CD4-positive, alpha-beta T cell treated with Interferon gamma for 1 hour (primary cell): Measurements from ENCODE around the gene ZACN.

Experiments
- DNase-seq: peaks from one replicate; pipeline ENCODE4 v3.0.0-alpha.2; 2020

Gene ZACN

DNA sequence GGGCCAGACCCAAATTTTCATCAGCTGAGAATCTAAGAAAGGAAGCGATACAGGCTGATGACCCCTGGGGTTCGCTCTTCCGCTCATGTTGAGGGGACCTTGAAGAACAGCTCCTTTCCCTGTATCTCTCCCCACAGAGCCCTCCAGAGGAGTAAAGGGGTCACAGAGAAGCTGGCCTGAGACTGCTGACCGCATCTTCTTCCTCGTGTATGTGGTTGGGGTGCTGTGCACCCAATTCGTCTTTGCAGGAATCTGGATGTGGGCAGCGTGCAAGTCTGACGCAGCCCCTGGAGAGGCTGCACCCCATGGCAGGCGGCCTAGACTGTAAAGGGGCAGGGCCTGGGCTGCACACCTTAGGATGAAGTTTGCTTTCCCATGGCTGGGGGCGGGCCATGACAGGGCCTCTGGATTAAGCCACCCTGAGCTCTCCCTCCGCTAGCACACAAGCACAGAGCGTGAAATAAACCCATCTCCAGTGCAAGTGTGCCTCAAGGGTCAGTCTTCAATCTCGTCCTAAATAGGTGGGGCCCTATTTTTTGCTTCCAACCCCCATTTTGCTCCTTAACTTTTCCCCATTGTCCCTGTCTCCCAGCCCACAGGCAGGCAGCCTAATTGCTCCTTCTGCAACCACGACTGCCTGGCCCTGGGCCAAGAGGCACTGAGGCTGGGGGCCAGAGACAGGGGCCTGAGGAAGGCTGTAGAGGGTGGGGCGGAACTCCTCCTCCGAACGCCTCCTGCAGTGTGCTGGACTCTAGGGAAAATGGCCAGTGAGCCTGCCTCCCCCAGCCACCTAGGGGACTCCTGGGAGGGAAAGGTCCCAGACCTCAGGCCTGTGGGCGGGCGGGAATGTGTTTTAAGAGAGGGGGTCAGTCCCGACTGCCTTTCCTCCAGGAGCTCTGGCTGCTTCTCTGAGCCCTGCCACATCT is 3.6 kb downstream of the ZACN start:
- no peak for DNase-seq

DNA sequence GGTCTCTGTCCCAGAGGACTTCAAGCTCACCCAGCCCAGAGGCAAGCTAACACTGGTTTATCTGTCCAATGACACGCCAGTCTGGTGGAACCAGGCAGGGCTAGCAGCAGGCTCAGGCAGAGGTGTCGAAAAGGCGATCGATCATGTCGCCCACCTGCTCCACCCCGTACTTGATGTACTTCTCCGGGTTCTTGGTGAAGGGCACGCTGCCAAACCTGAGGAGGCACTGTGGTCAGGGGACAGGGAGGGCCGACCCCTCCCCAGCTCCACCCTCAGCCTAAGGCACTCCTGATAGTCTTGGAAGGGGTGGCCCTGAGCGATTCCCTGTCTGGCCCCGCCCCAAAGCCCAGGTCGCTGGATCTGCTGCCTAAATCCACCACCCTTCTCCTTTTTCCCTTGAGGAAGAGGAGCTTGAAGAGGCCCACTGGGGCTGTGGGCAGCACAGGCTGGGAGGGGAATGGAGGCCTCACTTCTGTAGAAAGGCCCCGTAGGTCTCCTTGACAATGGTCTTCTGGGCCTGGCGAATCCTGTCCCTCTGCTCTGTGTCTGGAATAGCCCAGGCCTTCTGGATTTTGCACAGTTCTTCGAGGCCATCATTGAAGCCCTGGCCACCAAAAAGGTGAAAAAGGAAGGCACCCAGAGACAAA is 4.7 kb downstream of the ZACN start:
- no peak for DNase-seq

DNA sequence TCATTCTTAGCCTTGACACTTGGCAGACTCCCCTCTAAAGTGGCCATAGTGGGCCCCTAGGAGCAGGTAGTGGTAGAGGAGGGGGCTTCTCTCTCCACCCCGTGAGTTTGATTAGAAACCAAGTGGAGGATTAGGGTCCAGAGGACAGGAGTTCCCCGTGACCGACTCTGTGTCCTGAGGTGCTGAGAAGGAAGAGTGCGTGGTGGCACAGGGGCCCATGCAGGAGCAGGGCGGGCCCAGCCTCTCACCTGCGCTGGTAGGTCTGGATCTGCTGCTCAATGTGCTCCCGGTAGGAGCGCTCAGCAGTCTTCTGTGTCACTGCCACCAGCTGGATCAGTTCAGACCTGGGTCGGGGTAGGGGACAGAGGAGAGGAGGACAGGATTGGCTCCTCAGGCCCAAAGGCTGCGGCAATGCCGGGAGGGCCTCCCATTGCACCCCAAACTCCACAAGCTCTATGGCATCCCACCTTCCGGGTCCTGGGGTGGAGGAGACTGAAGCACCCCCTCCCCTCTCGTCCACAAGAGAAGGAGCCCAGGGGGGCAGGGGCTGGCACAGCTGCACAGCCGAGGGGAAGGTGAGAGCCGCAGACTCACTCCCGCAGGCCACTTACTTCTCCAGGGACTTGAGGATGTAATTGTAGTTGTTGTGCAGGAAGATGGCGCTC is 6.2 kb downstream of the ZACN start:
- no peak for DNase-seq

DNA sequence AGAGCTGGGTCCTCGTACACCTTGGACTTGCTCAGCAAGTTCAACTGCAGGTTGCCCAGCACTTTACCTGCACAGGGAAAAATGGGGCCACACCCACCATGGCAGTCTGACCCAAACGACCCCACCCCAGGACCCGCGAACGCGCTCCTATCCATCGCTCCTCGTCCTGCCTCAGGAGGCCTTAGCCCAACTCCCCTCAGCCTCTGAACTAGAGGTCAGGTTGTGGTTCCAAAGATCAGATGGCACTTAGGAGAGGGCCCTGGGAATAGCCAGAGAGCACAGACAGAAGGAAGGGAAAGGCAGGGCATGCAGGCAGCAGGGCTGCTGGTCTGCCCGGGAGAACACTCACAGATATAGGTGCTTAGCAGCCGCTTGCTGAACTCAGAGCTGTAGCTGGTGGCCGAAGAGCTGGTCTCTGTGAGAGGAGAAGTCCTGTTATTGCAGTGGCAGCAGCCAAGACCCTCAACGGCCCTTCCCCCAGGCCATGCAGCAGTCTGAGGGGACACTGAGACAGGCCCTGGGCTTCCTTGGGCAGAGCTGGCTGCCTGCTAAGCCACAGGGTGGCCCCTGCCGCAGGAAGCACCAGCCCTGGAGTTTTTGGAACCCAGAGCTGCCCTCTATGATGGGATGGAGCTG is 6.9 kb downstream of the ZACN start:
- DNase-seq, result no peak

DNA sequence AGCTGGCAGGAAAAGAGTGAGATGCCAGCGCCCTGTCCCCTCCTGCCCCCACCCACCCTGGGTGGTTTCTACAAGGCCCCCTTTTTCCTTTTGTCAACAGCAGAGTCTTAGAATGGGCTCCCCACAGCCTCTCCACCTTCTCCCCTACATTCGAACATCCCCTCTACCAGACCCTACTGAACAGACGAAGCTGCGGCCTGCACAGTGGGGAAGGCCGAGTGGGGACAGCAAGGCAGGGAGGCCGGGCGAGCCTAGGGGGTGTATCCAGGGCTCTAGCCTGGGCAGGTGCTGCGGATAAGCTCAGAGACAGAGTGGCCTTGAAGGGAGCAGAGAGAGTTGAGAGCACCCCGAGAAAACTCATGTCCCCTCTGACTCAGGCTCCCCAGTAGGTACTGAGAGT is 7.4 kb downstream of the ZACN start:
- no peak for DNase-seq

GRCh38 chr17:76087531-76087930 is 8.5 kb downstream of the ZACN start:
- DNase-seq, result no peak

GRCh38 chr17:76088041-76088867 is 9.3 kb downstream of the ZACN start:
- no peak for DNase-seq

DNA sequence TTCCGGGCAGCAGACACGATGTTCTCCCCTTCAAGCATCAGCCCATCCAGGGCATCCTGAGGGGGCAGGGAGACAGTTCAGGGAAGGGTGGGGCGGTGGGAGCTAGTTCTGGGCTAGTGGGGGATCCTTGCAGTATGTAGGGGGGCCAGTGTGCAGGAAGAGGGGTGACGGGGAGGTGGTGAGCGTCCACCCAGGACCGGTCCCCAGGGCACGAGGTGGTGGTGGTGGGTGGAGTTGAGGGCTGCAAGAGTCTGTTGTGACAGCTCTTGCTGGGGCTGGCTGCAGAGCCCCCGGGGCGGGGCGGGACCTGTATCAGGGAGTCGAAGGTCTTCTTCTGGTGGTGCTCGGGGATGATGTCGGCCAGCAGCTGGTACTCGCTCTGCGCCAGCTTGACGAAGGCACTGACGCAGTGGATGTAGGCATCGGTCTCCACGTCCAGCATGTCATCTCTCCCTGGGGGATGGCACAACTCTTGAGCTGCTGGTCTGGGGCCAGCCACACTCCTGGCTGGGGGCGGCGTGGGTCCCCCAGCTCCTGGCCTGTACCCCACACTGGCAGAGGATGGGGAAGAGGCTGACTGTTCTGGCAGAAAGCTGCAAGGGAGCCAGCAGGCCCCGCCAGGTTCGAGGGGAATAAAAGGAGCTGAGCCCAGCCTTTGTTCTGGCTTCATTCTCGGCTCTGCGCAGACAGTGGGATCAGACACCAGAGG is 10.0 kb downstream of the ZACN start:
- DNase-seq, result no peak

DNA sequence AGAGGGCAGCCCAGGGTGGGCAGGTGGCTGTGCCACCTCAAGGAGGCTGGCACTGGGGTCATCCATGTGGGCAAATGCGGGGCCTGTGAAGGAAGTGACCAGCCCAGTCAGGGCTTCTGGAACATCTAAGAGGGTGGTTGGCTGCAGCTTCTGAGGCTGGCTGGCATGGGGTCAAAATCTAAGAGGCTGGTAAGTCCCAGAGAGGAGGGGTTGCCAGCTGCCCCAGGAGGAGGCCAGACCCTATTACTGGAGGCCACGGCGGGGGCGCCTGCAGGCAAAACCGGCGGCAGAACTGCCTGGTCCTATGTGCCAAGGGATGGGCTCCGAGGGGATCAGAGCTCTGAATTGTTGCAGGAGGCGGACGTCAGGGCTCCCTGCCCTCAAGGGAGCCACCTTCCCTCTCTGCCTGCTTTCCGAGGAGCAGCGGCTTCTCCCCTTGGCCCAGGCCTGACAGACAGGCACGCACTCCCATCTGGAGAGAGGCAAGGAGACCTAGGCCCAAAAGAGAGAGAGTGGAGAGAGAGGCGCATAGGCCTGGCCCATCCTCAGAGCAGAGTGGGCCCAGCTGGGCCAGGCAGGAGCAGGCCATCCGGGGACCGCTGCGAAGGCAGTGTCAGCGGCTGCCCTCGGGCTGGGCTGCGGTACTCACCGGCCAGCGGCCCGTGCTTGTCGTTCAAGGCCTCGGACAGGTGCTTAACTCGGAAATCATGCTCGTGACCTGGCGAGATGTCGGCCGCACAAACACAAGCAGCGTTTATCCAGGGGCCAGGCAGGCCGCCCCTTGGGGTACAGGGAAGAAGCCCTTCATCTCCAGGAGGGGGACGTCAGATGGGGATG is 10.9 kb downstream of the ZACN start:
- DNase-seq, result no peak

DNA sequence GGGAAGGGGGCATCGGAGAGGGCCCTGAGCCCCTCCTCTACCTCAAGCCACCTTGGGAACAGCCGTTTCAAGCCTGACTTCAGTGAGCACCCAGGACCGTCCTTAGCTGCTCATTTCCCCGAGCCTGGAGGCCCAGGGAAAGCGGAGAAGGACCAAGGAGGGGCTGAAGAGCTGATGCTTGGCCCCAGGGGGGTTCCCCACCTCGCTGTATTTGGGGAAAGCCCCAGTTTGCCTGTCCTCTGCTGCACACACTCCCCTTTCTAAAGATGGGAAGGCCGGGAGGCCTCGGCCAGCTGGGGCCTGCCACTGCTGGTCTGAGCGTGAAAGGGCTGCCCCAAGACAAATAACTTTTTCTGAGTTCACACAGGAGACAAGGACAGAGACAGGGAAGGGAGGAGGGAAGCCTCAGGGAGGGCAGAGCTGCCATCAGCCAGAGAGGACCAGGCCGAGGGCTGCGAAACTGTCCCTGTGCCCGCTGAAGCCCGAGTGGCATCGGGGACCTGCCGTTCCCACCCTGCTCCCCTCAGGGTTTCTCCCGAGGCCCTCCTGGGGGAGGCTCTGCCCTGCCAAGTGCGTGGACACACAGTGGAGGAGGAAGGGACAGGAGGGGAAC is 11.6 kb downstream of the ZACN start:
- no peak for DNase-seq

DNA sequence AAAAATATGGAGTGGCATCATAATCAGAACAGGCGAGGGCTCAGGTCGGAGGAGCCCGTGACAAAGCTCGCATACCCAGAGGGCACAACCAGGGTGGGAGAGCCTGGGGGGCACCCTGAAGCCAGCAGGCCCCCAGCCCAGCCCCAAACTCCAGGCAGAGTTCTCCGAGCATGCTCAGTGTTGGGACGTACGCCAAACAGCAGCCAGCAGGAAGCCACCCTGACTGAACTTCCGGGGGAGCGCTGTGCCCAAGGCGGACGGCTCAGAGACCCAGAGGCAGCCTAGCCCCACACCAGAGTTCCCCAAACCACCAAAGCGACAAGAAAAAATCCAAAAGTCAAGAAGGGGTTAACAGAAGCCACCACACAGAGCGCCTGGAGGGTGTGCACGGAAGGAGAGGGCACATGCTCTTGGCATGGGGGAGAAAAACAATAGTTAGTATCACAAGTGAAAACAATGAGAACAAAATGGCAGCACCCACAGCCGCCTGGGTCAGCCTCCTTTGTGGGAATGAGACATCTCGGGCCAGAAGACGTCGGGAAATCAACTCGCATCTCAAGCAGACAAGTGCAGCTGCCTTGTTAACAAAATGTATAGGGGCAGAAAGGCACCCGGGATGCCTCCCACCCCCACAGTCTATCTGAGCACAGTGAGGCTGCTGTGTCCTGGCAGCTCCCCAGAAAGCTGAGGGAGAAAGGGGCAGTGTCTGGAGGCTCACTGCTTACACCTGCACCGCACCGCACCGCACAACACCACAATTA is 12.7 kb downstream of the ZACN start:
- no peak for DNase-seq

DNA sequence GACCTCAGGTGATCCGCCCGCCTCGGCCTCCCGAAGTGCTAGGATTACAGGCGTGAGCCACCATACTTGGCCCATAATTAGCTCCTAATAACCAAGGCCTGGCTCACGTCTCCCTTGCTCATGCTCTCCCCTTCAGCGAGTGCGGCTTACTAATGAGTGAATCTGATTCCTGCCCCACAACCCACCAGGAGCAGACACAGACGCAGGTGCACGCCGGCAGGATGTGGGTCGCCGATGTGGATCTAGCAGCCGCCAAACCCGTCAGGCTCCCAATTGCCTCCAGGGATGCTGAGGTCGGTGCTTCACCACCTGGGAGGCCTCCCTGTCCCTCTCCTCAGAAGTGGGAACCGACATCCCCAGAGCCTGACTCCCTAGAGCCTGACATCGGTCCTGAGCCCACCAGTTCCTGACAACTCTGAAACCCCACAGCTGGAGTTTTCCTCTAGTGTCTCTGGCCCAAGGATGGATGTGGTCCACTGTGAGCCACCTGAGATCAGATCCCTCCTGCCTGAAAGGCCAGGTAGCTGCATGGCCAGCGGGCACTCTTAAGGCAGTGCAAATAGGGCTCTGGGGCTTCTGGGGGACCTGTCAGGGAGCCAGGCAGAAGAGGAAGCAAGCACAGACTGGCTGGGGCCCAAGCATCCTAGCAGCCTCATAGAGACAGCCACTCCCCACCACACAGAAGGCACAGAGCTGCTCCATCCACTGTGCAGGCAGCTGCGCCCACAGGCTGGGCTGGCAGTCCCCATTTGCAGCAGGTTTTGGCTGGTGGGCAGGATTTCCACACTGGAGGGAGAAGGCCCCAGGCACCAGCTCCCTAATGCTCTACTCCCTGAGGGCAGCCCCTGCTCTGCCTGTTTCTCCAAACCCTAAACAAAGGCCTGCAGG is 13.8 kb downstream of the ZACN start:
- DNase-seq, result no peak

GRCh38 chr17:76094046-76094445 is 15.1 kb downstream of the ZACN start:
- DNase-seq, result no peak

DNA sequence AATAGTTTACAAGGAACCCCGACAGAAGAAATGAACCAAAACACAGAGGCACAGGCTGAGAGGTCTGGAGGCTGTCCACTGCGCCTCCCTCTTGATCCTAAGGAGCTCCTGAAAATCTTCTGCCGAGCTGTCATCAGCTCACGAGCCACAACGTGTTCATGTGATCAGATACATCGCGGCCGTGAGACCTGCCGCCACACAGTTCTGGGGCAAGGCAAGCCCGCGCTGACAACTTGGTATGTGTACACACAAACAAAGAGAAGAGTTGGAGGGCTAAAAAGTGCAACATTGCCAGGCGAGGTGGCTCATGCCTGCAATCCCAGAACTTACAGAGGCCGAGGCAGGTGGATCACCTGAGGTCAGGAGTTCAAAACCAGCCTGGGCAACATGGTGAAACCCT is 17.0 kb downstream of the ZACN start:
- no peak for DNase-seq

- DNase-seq, result no peak
These were observed 18.8 kb downstream of the ZACN start for GRCh38 chr17:76097716-76098295.

DNA sequence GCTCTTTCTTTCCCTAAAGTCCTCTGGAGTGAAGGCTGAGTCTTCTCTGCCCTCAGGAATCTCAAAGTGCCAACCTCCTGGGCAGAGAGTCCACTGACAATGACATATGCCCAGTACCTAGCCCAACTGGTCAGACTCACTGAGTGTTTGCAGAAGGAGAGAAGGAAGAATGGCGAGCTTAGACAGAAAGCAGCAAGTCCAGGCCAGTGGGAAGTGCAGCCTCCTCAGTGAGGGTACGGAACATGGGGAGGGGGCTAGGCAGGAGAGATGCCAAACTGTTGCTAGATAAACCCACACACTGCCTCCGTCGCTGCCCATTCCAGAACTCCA is 23.9 kb downstream of the ZACN start:
- no peak for DNase-seq

DNA sequence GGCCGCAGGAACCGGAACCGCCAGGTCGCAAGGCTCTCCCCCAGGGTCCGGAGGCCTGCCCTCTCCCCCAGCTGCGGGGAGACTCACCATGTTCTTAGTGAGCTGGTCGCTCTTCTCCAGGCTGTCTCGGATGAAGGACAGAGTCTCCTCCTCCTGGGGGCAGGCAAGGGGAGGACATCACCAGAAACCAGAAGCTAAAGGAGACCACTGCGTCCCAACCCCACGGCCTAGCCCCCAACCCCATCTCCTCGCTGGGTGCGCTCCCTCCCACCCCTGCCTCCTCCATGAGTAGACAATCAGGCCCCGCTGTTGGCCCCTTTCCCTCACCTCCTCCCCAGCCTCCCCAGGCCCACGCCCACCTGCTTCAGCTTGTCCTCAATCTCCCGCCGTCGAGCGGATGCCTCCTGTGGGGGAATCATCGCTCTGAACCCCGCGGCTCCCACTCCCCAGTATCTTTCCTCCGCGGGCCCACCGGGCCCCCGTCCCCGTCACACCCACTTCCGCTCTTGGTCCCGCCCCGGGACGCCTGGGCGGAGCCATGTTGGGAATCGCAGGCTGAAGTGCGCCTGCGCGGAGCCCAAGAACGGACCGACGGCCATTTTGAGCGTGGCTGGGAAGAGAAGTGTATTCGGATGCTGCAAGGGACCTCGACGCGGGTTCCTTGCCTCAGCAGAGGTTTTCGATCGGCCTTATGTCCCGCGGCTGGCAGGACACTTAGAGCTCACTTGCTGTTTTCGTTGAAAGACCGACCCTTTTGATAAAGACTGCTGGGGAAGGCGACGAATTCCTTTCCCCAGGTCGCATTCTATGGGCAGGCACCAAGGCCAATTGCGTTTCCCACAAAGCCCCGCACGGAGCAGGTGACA is 24.5 kb downstream of the ZACN start, which contains the start of gene EXOC7:
Gene EXOC7 (minus strand): TSS at position 514 of the 866 bp plus-strand sequence. CDS start 95 bp downstream, at position 419.
- peak; percentile 90 for DNase-seq
